Measurements from ENCODE around the gene THNSL1. TPM values are rescaled to one million over a fixed set of nuclear protein-coding genes. Genes with fewer than 3 reads are reported as not detected.
A peak's percentile ranks its signal among the peaks of the same experiment; 100 is the strongest.

THNSL1 gene
- total RNA-seq, 1 donor from 2014 or later = 3.2 TPM

- H3K4me3 ChIP-seq (ENCODE audit: low read depth, low read length) = peak within 1 kb of the TSS; percentile 64
- H3K27me3 ChIP-seq (ENCODE audit: control insufficient read depth, insufficient read depth, low read length) = no peaks in the 10 kb centered on the region
- no peaks in the 10 kb centered on the region for H3K36me3 ChIP-seq (ENCODE audit: control insufficient read depth, insufficient read depth, low read length)
- TF ChIP-seq, protein P1, sequence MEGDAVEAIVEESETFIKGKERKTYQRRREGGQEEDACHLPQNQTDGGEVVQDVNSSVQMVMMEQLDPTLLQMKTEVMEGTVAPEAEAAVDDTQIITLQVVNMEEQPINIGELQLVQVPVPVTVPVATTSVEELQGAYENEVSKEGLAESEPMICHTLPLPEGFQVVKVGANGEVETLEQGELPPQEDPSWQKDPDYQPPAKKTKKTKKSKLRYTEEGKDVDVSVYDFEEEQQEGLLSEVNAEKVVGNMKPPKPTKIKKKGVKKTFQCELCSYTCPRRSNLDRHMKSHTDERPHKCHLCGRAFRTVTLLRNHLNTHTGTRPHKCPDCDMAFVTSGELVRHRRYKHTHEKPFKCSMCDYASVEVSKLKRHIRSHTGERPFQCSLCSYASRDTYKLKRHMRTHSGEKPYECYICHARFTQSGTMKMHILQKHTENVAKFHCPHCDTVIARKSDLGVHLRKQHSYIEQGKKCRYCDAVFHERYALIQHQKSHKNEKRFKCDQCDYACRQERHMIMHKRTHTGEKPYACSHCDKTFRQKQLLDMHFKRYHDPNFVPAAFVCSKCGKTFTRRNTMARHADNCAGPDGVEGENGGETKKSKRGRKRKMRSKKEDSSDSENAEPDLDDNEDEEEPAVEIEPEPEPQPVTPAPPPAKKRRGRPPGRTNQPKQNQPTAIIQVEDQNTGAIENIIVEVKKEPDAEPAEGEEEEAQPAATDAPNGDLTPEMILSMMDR (IDR thresholded peaks at IDR 0.05; ENCODE audit: insufficient read depth, low read length, poor library complexity, severe bottlenecking) = no peak
- DNase-seq (ENCODE audit: low read depth) = peak; percentile 83
Measured at GRCh38 chr10:25015828-25016375, 510 bp upstream of the THNSL1 start, which contains the start of gene ENKUR. Gene ENKUR, minus strand, starts transcription at chr10:25016158. Its CDS starts 222 bp downstream, at chr10:25015936.

GRCh38 chr10:25017154-25017590 is 760 bp downstream of the THNSL1 start:
- H3K4me3 ChIP-seq (ENCODE audit: low read depth, low read length) = peak overlapping the region; percentile 64
- TF ChIP-seq, protein P1 (IDR thresholded peaks at IDR 0.05; ENCODE audit: insufficient read depth, low read length, poor library complexity, severe bottlenecking) = no peak
- DNase-seq (ENCODE audit: low read depth) = no peak
- H3K36me3 ChIP-seq (ENCODE audit: control insufficient read depth, insufficient read depth, low read length) = no peaks in the 10 kb centered on the region
- no peaks in the 10 kb centered on the region for H3K27me3 ChIP-seq (ENCODE audit: control insufficient read depth, insufficient read depth, low read length)

- no peak overlapping the region for H3K4me3 ChIP-seq (ENCODE audit: low read depth, low read length)
Measured at GRCh38 chr10:25017661-25018060, 1.2 kb downstream of the THNSL1 start.

GRCh38 chr10:25018703-25019102 is 2.3 kb downstream of the THNSL1 start:
- H3K4me3 ChIP-seq (ENCODE audit: low read depth, low read length) = no peak overlapping the region
- TF ChIP-seq, protein P1 (IDR thresholded peaks at IDR 0.05; ENCODE audit: insufficient read depth, low read length, poor library complexity, severe bottlenecking) = no peak
- no peaks in the 10 kb centered on the region for H3K27me3 ChIP-seq (ENCODE audit: control insufficient read depth, insufficient read depth, low read length)
- no peak for DNase-seq (ENCODE audit: low read depth)
- H3K36me3 ChIP-seq (ENCODE audit: control insufficient read depth, insufficient read depth, low read length) = no peaks in the 10 kb centered on the region

More at GRCh38 chr10:25017661-25018060, 1.2 kb downstream of the THNSL1 start:
- TF ChIP-seq, protein P1 (IDR thresholded peaks at IDR 0.05; ENCODE audit: insufficient read depth, low read length, poor library complexity, severe bottlenecking) = no peak
- Histone ChIP-seq H3K27me3 (ENCODE audit: control insufficient read depth, insufficient read depth, low read length) (no peaks in the 10 kb centered on the region), H3K36me3 (ENCODE audit: control insufficient read depth, insufficient read depth, low read length) (no peaks in the 10 kb centered on the region)
- DNase-seq (ENCODE audit: low read depth) = no peak

GRCh38 chr10:25023278-25023677 is 6.9 kb downstream of the THNSL1 start:
- H3K27me3 ChIP-seq (ENCODE audit: control insufficient read depth, insufficient read depth, low read length) = no peaks in the 10 kb centered on the region
- TF ChIP-seq, protein P1 (IDR thresholded peaks at IDR 0.05; ENCODE audit: insufficient read depth, low read length, poor library complexity, severe bottlenecking) = no peak
- no peak for DNase-seq (ENCODE audit: low read depth)
- no peak overlapping the region for H3K4me3 ChIP-seq (ENCODE audit: low read depth, low read length)
- H3K36me3 ChIP-seq (ENCODE audit: control insufficient read depth, insufficient read depth, low read length) = no peaks in the 10 kb centered on the region

DNA sequence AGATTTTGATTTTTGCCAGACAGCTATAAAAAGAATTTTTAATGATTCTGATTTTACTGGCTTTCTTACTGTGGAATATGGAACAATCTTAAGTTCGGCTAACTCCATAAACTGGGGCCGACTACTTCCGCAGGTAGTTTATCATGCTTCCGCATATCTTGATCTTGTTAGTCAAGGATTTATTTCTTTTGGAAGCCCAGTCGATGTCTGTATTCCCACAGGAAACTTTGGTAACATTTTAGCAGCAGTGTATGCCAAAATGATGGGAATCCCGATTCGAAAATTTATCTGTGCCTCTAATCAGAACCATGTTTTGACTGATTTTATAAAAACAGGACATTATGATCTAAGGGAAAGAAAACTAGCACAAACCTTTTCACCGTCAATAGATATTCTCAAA is 8.1 kb downstream of the THNSL1 start:
- H3K36me3 ChIP-seq (ENCODE audit: control insufficient read depth, insufficient read depth, low read length) = no peaks in the 10 kb centered on the region
- no peaks in the 10 kb centered on the region for H3K27me3 ChIP-seq (ENCODE audit: control insufficient read depth, insufficient read depth, low read length)
- no peak for DNase-seq (ENCODE audit: low read depth)
- no peak overlapping the region for H3K4me3 ChIP-seq (ENCODE audit: low read depth, low read length)
- TF ChIP-seq, protein P1 (IDR thresholded peaks at IDR 0.05; ENCODE audit: insufficient read depth, low read length, poor library complexity, severe bottlenecking) = no peak
